Lower leg skin (tissue), 3 donors: Measurements from ENCODE around the gene YOD1.

Experiments used
- CTCF ChIP-seq, 3 donors: fragments of 450-650 bp; IDR thresholded peaks; one replicate each; pipeline ENCODE4 v1.5.1; 2016; ENCODE audit warnings: antibody characterized with exemption in 3 of 3, mild to moderate bottlenecking in 3 of 3, moderate library complexity in 2 of 3
- POLR2A ChIP-seq, 2 donors: fragments of 450-650 bp; IDR thresholded peaks; one replicate each; pipeline ENCODE4 v1.6.1; 2016 to 2017; ENCODE audit warnings: antibody characterized with exemption in 2 of 2, mild to moderate bottlenecking in 1 of 2, moderate library complexity in 1 of 2

DNA sequence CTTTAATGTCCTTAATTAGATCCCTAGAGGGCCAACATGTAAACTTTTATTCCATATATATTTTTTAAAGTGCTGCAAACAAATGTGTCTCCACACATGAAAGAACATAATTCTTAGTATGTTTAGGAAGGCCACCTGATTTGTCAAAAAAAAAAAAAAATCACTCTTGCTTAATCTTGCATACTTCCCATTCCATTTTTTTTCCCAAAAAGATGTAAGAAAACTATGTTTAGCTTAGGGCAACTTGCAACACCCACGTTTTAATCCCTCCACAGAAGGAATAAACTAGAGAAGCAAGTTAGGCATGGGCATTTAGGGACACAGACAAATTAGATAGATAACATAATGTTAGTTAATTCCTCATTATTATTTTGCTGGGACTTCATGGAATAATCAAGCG lies 5.6 kb downstream of the YOD1 start:
- TF ChIP-seq POLR2A (IDR thresholded peaks at IDR 0.05) (no peak), CTCF (IDR thresholded peaks at IDR 0.05) (no peak)
